Central memory CD8-positive, alpha-beta T cell (primary cell): ENCODE data around the gene LRRC36.

ENCODE experiments used
- ATAC-seq: fragments of 150-1000 bp; cut with Tn5 transposase; replicated peaks from 2 replicates; pipeline ENCODE4 v1.10.0; 2022; ENCODE audit warnings: mild to moderate bottlenecking, moderate FRiP score, moderate number of reproducible peaks; ENCODE audit not compliant: poor library complexity, severe bottlenecking; ENCODE audit errors: extremely low read depth
- DNase-seq, 2 donors: peaks; one replicate each; pipeline ENCODE4 v3.0.0; 2021; ENCODE audit warnings: low spot score in 2 of 2
- H3K27ac Mint-ChIP-seq: one replicate; pipeline ENCODE4 v1.8.0; 2022; ENCODE audit warnings: low read depth, mild to moderate bottlenecking, moderate library complexity, mixed read lengths
- H3K27me3 Mint-ChIP-seq: one replicate; pipeline ENCODE4 v1.8.0; 2022; ENCODE audit warnings: mixed read lengths
- H3K36me3 Mint-ChIP-seq: one replicate; pipeline ENCODE4 v1.8.0; 2022; ENCODE audit warnings: mild to moderate bottlenecking, moderate library complexity, mixed read lengths; ENCODE audit not compliant: insufficient read depth
- H3K4me1 Mint-ChIP-seq: one replicate; pipeline ENCODE4 v1.8.0; 2022; ENCODE audit warnings: mixed read lengths
- H3K4me3 Mint-ChIP-seq: one replicate; pipeline ENCODE4 v1.8.0; 2022; ENCODE audit warnings: mild to moderate bottlenecking, moderate library complexity, mixed read lengths
- H3K9me3 Mint-ChIP-seq: one replicate; pipeline ENCODE4 v1.8.0; 2022; ENCODE audit warnings: mixed read lengths

The LRRC36 gene

GRCh38 chr16:67302076-67302475 lies 24.5 kb upstream of the LRRC36 start:
- peaks cover 8% of the 10 kb centered on the region for H3K27me3 Mint-ChIP-seq

GRCh38 chr16:67302970-67303369 lies 23.6 kb upstream of the LRRC36 start:
- Mint-ChIP-seq H3K27ac (no peak overlapping the region), H3K36me3 (no peaks in the 10 kb centered on the region), H3K4me1 (no peaks in the 10 kb centered on the region), H3K27me3 (peaks cover 8% of the 10 kb centered on the region), H3K4me3 (no peak overlapping the region), H3K9me3 (no peaks in the 10 kb centered on the region)
- DNase-seq (no peak), ATAC-seq (no peak)

More at GRCh38 chr16:67302076-67302475, 24.5 kb upstream of the LRRC36 start:
- Mint-ChIP-seq H3K4me1 (no peaks in the 10 kb centered on the region), H3K9me3 (no peaks in the 10 kb centered on the region), H3K36me3 (no peaks in the 10 kb centered on the region), H3K27ac (no peak overlapping the region), H3K4me3 (no peak overlapping the region)
- no peak for ATAC-seq
- DNase-seq: no peak

GRCh38 chr16:67304020-67304419 lies 22.6 kb upstream of the LRRC36 start:
- H3K4me1 Mint-ChIP-seq: no peaks in the 10 kb centered on the region

GRCh38 chr16:67305216-67306071 lies 21.2 kb upstream of the LRRC36 start:
- H3K4me3 Mint-ChIP-seq: no peak overlapping the region
- H3K27ac Mint-ChIP-seq: no peak overlapping the region
- DNase-seq: no peak

More at GRCh38 chr16:67304020-67304419, 22.6 kb upstream of the LRRC36 start:
- Mint-ChIP-seq H3K27ac (no peak overlapping the region), H3K36me3 (no peaks in the 10 kb centered on the region), H3K9me3 (no peaks in the 10 kb centered on the region), H3K27me3 (peaks cover 8% of the 10 kb centered on the region), H3K4me3 (no peak overlapping the region)
- no peak for DNase-seq
- no peak for ATAC-seq

GRCh38 chr16:67310561-67310960 lies 16.1 kb upstream of the LRRC36 start:
- DNase-seq (no peak), ATAC-seq (no peak)
- H3K27me3 Mint-ChIP-seq: no peaks in the 10 kb centered on the region
- no peak overlapping the region for H3K27ac Mint-ChIP-seq
- H3K4me3 Mint-ChIP-seq: no peak overlapping the region
- peaks cover 5% of the 10 kb centered on the region for H3K4me1 Mint-ChIP-seq
- H3K9me3 Mint-ChIP-seq: no peaks in the 10 kb centered on the region
- no peaks in the 10 kb centered on the region for H3K36me3 Mint-ChIP-seq

More at GRCh38 chr16:67305216-67306071, 21.2 kb upstream of the LRRC36 start:
- no peaks in the 10 kb centered on the region for H3K4me1 Mint-ChIP-seq
- no peaks in the 10 kb centered on the region for H3K9me3 Mint-ChIP-seq
- H3K36me3 Mint-ChIP-seq: no peaks in the 10 kb centered on the region
- ATAC-seq: no peak
- peaks cover 8% of the 10 kb centered on the region for H3K27me3 Mint-ChIP-seq

GRCh38 chr16:67311607-67312488 lies 14.8 kb upstream of the LRRC36 start:
- Mint-ChIP-seq H3K4me1 (peaks cover 5% of the 10 kb centered on the region), H3K27ac (no peak overlapping the region), H3K36me3 (no peaks in the 10 kb centered on the region), H3K9me3 (no peaks in the 10 kb centered on the region), H3K27me3 (no peaks in the 10 kb centered on the region), H3K4me3 (no peak overlapping the region)
- ATAC-seq (no peak), DNase-seq (no peak)

- Mint-ChIP-seq H3K4me1 (peaks cover 5% of the 10 kb centered on the region), H3K27ac (no peak overlapping the region), H3K4me3 (no peak overlapping the region), H3K9me3 (no peaks in the 10 kb centered on the region), H3K36me3 (no peaks in the 10 kb centered on the region), H3K27me3 (no peaks in the 10 kb centered on the region)
- DNase-seq: no peak
- no peak for ATAC-seq
Observed at GRCh38 chr16:67312719-67313118, 13.9 kb upstream of the LRRC36 start.

GRCh38 chr16:67317853-67318252 lies 8.8 kb upstream of the LRRC36 start:
- Mint-ChIP-seq H3K27me3 (peaks cover 28% of the 10 kb centered on the region), H3K4me3 (no peak overlapping the region), H3K36me3 (no peaks in the 10 kb centered on the region), H3K27ac (no peak overlapping the region), H3K4me1 (no peaks in the 10 kb centered on the region), H3K9me3 (no peaks in the 10 kb centered on the region)
- ATAC-seq (no peak), DNase-seq (no peak)

- ATAC-seq (no peak), DNase-seq (no peak)
- H3K27ac Mint-ChIP-seq: no peak overlapping the region
- no peaks in the 10 kb centered on the region for H3K9me3 Mint-ChIP-seq
- peak overlapping the region; percentile 79 for H3K4me3 Mint-ChIP-seq
- H3K4me1 Mint-ChIP-seq: peaks cover 11% of the 10 kb centered on the region
- no peaks in the 10 kb centered on the region for H3K36me3 Mint-ChIP-seq
- H3K27me3 Mint-ChIP-seq: peaks cover 24% of the 10 kb centered on the region
Observed at GRCh38 chr16:67326115-67326471, 522 bp upstream of the LRRC36 start.

- ATAC-seq: no peak
- DNase-seq: no peak
- no peak overlapping the region for H3K4me3 Mint-ChIP-seq
- no peaks in the 10 kb centered on the region for H3K9me3 Mint-ChIP-seq
- H3K36me3 Mint-ChIP-seq: no peaks in the 10 kb centered on the region
- H3K27ac Mint-ChIP-seq: no peak overlapping the region
- peaks cover 14% of the 10 kb centered on the region for H3K27me3 Mint-ChIP-seq
- peaks cover 11% of the 10 kb centered on the region for H3K4me1 Mint-ChIP-seq
Observed at GRCh38 chr16:67327743-67328142, 1.1 kb downstream of the LRRC36 start.

GRCh38 chr16:67329901-67330300 lies 3.3 kb downstream of the LRRC36 start:
- no peak overlapping the region for H3K27ac Mint-ChIP-seq
- H3K4me3 Mint-ChIP-seq: no peak overlapping the region
- no peaks in the 10 kb centered on the region for H3K27me3 Mint-ChIP-seq
- no peak for DNase-seq
- no peaks in the 10 kb centered on the region for H3K36me3 Mint-ChIP-seq
- ATAC-seq: no peak
- H3K4me1 Mint-ChIP-seq: peaks cover 11% of the 10 kb centered on the region
- H3K9me3 Mint-ChIP-seq: no peaks in the 10 kb centered on the region

- no peaks in the 10 kb centered on the region for H3K4me1 Mint-ChIP-seq
Observed at GRCh38 chr16:67333315-67333714, 6.7 kb downstream of the LRRC36 start.

GRCh38 chr16:67336116-67336515 lies 9.5 kb downstream of the LRRC36 start:
- Mint-ChIP-seq H3K27me3 (no peaks in the 10 kb centered on the region), H3K4me3 (no peak overlapping the region), H3K4me1 (no peaks in the 10 kb centered on the region), H3K36me3 (no peaks in the 10 kb centered on the region), H3K9me3 (no peaks in the 10 kb centered on the region), H3K27ac (no peak overlapping the region)
- ATAC-seq: no peak
- DNase-seq: no peak

More at GRCh38 chr16:67333315-67333714, 6.7 kb downstream of the LRRC36 start:
- H3K36me3 Mint-ChIP-seq: no peaks in the 10 kb centered on the region
- no peak for DNase-seq
- H3K27ac Mint-ChIP-seq: no peak overlapping the region
- H3K9me3 Mint-ChIP-seq: no peaks in the 10 kb centered on the region
- no peak for ATAC-seq
- H3K27me3 Mint-ChIP-seq: no peaks in the 10 kb centered on the region
- no peak overlapping the region for H3K4me3 Mint-ChIP-seq
